Adipose tissue (tissue), 3 donors: ENCODE measurements around the gene BCAS3. TPM values are rescaled to one million over a fixed set of nuclear protein-coding genes. Genes with fewer than 3 reads are reported as not detected.

Experiments used
- H3K27ac ChIP-seq: one replicate; pipeline ENCODE4 v1.5.1; 2013; ENCODE audit warnings: low read depth, low read length
- whole genome bisulfite sequencing, 3 donors: extraction: QIAGEN DNeasy Blood & Tissue Kit; methylation state at CpG; one replicate each; pipeline ENCODE4 v1.1.7; 2013; 5-methylcytosine and 5-hydroxymethylcytosine counted together
- polyA plus RNA-seq, 3 donors: library from polyadenylated mRNA; stranded (reverse); fragments of 200-250 nt; gene quantifications; one replicate each; pipeline ENCODE4 v1.2.3, GENCODE V29; 2013
- donor health status: healthy with polysubstance abuse.
- donor health status: Bipolar disorder and iron deficiency.
- donor health status: healthy.

Gene BCAS3
- polyA plus RNA-seq, 3 donors: 5.2 to 8.5 (median 5.4) TPM

GRCh38 chr17:61399131-61400065, 721.7 kb downstream of the BCAS3 start, which contains the start of gene TBX2:
Gene TBX2 (plus strand): TSS chr17:61399843. CDS start chr17:61400177, 334 bp downstream.
- 1 to 2% (median 2%) methylated on average over 77 to 98 of the region's 98 CpGs for WGBS, 3 donors
- H3K27ac ChIP-seq: no peak within 1 kb of the TSS

DNA sequence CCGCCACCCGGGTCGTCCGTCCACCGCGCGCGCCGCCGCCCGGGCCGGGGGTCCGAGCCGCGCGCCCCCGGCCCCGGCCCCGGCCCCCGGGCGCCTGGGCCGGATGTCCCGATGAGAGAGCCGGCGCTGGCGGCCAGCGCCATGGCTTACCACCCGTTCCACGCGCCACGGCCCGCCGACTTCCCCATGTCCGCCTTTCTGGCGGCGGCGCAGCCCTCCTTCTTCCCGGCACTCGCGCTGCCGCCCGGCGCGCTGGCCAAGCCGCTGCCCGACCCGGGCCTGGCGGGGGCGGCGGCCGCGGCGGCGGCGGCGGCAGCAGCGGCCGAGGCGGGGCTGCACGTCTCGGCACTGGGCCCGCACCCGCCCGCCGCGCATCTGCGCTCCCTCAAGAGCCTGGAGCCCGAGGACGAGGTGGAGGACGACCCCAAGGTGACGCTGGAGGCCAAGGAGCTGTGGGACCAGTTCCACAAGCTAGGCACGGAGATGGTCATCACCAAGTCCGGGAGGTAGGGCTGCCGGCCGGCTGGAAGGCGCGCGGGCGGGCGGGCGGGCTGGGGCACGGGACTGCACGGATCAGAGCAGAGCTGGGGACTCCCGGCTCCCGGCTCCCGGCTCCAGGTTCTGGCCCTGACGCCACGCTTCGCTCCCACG, 722.5 kb downstream of the BCAS3 start:
- no peak overlapping the region for H3K27ac ChIP-seq
- 1% methylated on average over 53 to 90 of the region's 90 CpGs for WGBS, 3 donors

GRCh38 chr17:61400717-61401388, 723.2 kb downstream of the BCAS3 start:
- WGBS, 3 donors: 5 to 6% (median 6%) methylated on average over 45 of the region's 45 CpGs
- no peak overlapping the region for H3K27ac ChIP-seq

GRCh38 chr17:61401389-61402072, 723.9 kb downstream of the BCAS3 start:
- no peak overlapping the region for H3K27ac ChIP-seq
- 19 to 36% (median 32%) methylated on average over 22 to 25 of the region's 25 CpGs for WGBS, 3 donors

GRCh38 chr17:61402073-61402541, 724.5 kb downstream of the BCAS3 start:
- H3K27ac ChIP-seq: no peak overlapping the region
- WGBS, 3 donors: 16 to 35% (median 35%) methylated on average over 10 to 11 of the region's 11 CpGs

DNA sequence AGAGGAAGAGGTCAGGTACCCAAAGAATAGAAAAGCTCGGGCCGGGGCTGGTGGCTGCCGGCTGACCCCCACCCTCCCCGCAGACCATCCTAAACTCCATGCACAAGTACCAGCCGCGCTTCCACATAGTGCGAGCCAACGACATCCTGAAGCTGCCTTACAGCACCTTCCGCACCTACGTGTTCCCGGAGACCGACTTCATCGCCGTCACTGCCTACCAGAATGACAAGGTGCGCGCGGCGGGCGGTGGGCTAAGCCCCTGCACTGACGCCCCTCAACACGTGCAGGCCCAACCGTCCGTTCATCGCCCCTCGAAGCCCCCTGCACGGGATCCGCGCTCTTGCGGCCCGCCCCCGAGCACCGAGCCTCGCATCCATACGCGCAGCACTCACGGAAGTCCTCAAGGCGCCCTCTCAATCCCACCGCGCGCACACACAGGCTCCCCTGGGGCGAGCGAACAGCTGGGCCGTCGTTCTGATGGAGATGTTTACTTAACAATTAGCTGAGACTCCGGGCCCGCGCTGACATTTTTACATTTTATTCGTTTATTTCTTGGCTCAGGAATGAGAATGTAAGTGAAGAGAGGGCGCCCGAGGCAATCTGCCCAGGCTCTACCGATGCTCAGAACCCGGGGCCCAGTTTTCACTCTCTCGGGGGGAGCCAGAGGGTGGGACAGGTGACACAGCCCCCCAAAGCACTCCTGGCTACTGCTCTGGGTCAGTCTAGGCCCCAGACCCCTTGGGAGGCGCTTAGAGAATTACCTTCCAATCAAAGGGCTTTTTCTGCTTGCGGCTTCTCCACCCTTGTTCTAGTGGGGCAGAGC, 725.5 kb downstream of the BCAS3 start:
- WGBS, 3 donors: 14 to 30% (median 28%) methylated on average over 55 of the region's 55 CpGs

GRCh38 chr17:61403801-61404662, 726.4 kb downstream of the BCAS3 start:
- 12 to 27% (median 27%) methylated on average over 66 of the region's 66 CpGs for WGBS, 3 donors
- H3K27ac ChIP-seq: no peak overlapping the region

More for the DNA sequence above, 725.5 kb downstream of the BCAS3 start:
- no peak overlapping the region for H3K27ac ChIP-seq

DNA sequence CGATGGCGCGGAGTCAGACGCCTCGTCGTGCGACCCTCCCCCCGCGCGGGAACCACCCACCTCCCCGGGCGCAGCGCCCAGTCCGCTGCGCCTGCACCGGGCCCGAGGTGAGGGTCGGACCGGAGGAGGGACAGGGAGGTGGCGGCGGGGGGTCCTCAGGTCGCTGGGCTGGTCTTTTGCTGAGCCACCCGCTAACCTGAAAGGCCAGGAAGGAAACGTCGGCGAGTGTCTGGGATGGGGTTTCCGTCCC, 726.9 kb downstream of the BCAS3 start:
- no peak overlapping the region for H3K27ac ChIP-seq
- WGBS, 3 donors: 13 to 28% (median 20%) methylated on average over 13 to 27 of the region's 27 CpGs

GRCh38 chr17:61404913-61405685, 727.4 kb downstream of the BCAS3 start:
- H3K27ac ChIP-seq: no peak overlapping the region
- 12 to 29% (median 23%) methylated on average over 68 to 71 of the region's 71 CpGs for WGBS, 3 donors

DNA sequence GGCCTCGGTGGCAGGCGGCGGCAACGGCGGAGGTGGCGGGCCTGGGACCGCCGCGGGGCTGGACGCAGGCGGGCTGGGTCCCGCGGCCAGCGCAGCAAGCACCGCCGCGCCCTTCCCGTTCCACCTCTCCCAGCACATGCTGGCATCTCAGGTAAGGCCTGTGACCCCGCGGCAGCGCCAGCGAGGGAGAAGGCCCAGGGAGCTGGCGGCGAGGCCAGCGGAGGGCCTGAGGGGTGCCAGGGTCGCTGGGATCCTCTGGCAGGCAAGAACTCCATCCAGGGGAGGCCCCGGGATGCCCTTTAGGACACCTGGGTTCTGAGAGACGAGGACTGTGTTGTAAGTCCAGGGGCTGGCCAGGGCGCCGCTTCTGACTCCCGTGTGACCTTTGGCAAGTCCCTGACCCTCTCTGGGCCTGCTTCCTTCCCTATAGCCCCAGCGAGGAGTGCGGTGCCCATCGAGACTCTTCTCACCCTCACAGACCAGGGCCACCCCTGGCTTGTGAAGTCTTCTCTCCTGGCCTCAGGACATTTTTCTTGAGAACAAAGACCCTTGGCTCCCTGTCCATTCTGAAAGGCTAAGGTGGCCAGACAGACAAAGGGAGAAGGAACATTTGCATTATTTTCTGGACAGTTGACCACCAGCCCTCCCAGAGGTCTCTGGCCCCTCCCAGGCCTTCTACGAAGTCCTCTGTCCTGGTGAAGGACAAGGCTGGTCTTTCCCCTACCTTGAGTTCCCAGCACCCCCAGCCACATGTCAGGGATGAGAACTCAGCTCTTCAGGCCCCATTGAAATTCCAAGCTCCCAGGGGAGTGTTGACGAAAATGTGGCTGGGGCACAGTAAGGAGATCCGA, 728.3 kb downstream of the BCAS3 start:
- H3K27ac ChIP-seq: no peak overlapping the region
- 41 to 50% (median 46%) methylated on average over 32 to 37 of the region's 37 CpGs for WGBS, 3 donors

GRCh38 chr17:61406537-61406845, 728.8 kb downstream of the BCAS3 start:
- WGBS, 3 donors: 44 to 57% (median 52%) methylated on average over 1 of the region's 1 CpG
- no peak overlapping the region for H3K27ac ChIP-seq

DNA sequence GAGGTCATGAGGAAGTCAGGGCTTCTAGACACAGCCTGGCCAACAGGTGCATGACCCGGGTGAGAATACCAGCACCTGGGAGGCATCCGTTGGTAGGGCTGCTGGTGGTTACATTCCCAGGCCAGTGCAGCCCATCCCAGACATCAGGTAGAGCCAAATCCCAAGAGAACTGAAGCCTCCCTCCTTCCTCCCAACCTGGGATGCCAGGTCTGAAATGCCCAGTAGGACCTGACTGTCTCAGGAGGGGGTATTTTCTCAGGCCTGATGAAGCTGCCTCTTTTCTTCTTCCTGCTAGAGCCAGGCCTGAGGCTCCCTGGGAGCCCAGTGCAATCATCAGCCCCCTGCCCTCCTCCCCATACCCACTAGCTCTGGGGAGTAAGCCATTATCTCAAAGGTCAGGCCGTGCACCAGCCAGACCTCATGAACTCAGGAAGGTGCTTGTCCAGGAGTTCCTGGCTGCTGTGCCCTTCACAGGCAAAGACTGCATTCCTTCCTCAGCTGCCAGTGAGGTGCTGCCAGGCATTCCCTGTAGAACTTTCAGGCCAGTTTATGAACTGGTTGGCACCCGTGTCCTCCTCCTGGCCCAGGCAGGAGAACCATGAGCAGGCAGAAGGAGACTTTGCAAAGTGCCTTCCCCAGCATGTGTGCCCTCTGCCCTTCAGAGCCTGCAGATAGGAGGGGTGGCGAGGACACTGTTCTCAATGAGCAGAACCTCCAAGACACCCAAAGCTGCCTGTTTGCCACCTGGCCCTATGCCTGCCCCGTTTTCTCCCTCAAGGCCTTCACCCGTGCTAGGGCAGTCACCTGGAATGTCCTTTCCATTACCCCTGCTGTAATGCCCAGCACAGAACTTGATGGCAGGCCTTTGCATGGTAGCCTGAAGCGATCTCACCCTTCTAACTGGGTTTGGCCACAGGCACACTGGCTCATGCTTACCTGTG, 729.6 kb downstream of the BCAS3 start:
- H3K27ac ChIP-seq: no peak overlapping the region
- WGBS, 3 donors: 54 to 64% (median 62%) methylated on average over 8 of the region's 8 CpGs

GRCh38 chr17:61408151-61409041, 730.7 kb downstream of the BCAS3 start:
- H3K27ac ChIP-seq: no peak overlapping the region
- 39 to 43% (median 43%) methylated on average over 38 to 41 of the region's 41 CpGs for WGBS, 3 donors
